Activated CD8-positive, alpha-beta T cell treated with anti-CD3 and anti-CD28 coated beads, Interleukin-2, amount 10 ng/mL, durations not matched to agents 7 days and 5 days (primary cell): Measurements from ENCODE around the gene TMEFF1. TPM values are rescaled to one million over a fixed set of nuclear protein-coding genes. Genes with fewer than 3 reads are reported as not detected.
A peak's percentile ranks its signal among the peaks of the same experiment; 100 is the strongest.

Source experiments
- ATAC-seq: fragments of 150-1000 bp; cut with Tn5 transposase; one replicate; pipeline ENCODE4 v1.10.0; 2021; ENCODE audit warnings: moderate library complexity
- CTCF ChIA-PET: fragments of 350-600 bp; sonication (Branson Sonifier 250); formaldehyde crosslinking; loops from one replicate; lab custom pipeline; 2021; ENCODE audit warnings: antibody characterized with exemption; lab: Charles Lee
- POLR2A ChIA-PET: fragments of 350-600 bp; sonication (Branson Sonifier 250); formaldehyde crosslinking; loops from one replicate; lab custom pipeline; 2021; ENCODE audit warnings: antibody characterized with exemption; lab: Charles Lee
- DNase-seq: peaks from one replicate; pipeline ENCODE4 v3.0.0-alpha.2; 2020
- H3K27ac Mint-ChIP-seq: one replicate; pipeline ENCODE4 v1.8.0; 2021; ENCODE audit warnings: mild to moderate bottlenecking, mixed read lengths
- H3K27me3 Mint-ChIP-seq: one replicate; pipeline ENCODE4 v1.8.0; 2021; ENCODE audit warnings: low read depth, mixed read lengths
- H3K36me3 Mint-ChIP-seq: one replicate; pipeline ENCODE4 v1.8.0; 2021; ENCODE audit warnings: low read depth, mixed read lengths
- H3K4me1 Mint-ChIP-seq: one replicate; pipeline ENCODE4 v1.8.0; 2021; ENCODE audit warnings: low read depth, mixed read lengths
- H3K4me3 Mint-ChIP-seq: one replicate; pipeline ENCODE4 v1.8.0; 2021; ENCODE audit warnings: mild to moderate bottlenecking, mixed read lengths
- H3K9me3 Mint-ChIP-seq: one replicate; pipeline ENCODE4 v1.8.0; 2022; ENCODE audit warnings: mixed read lengths; ENCODE audit not compliant: insufficient read depth
- total RNA-seq, 2 experiments: library from RNA; stranded (reverse); gene quantifications; one replicate each; pipeline ENCODE4 v1.2.3, GENCODE V29; 2021

The TMEFF1 gene, protein sequence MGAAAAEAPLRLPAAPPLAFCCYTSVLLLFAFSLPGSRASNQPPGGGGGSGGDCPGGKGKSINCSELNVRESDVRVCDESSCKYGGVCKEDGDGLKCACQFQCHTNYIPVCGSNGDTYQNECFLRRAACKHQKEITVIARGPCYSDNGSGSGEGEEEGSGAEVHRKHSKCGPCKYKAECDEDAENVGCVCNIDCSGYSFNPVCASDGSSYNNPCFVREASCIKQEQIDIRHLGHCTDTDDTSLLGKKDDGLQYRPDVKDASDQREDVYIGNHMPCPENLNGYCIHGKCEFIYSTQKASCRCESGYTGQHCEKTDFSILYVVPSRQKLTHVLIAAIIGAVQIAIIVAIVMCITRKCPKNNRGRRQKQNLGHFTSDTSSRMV
- total RNA-seq, result not detected

GRCh38 chr9:100472788-100473275 lies at the start of gene TMEFF1:
TMEFF1 (plus strand) TSS chr9:100473149; CDS start chr9:100473545, 396 bp downstream.
- CTCF ChIA-PET, result interaction anchor here (1.0 kb wide), 1 partner anchor 35 kb away, joined by 3 read pairs; no protein-coding TSS in a partner anchor
- DNase-seq (peak; percentile 41), ATAC-seq (peak; percentile 59)
- H3K4me1 Mint-ChIP-seq, result peaks cover 3% of the 10 kb centered on the region
- POLR2A ChIA-PET, result no interaction called here
- peaks cover 38% of the 10 kb centered on the region for H3K27me3 Mint-ChIP-seq
- peak within 1 kb of the TSS; percentile 52 for H3K4me3 Mint-ChIP-seq
- no peaks in the 10 kb centered on the region for H3K36me3 Mint-ChIP-seq
- H3K9me3 Mint-ChIP-seq, result no peaks in the 10 kb centered on the region
- no peak within 1 kb of the TSS for H3K27ac Mint-ChIP-seq

GRCh38 chr9:100425758-100426157 lies 47.2 kb upstream of the TMEFF1 start:
- H3K9me3 Mint-ChIP-seq, result no peaks in the 10 kb centered on the region
- peak overlapping the region; percentile 92 for H3K4me3 Mint-ChIP-seq
- ATAC-seq, result no peak
- H3K27me3 Mint-ChIP-seq, result peaks cover 16% of the 10 kb centered on the region
- H3K36me3 Mint-ChIP-seq, result peaks cover 5% of the 10 kb centered on the region
- no peak overlapping the region for H3K27ac Mint-ChIP-seq
- H3K4me1 Mint-ChIP-seq, result peaks cover 26% of the 10 kb centered on the region
- CTCF ChIA-PET, result interaction anchor here (1.1 to 1.8 kb wide), 3 partner anchors 13 to 101 kb away, joined by 3 to 5 read pairs (median 3); no protein-coding TSS in a partner anchor
- POLR2A ChIA-PET, result no interaction called here
- no peak for DNase-seq

DNA sequence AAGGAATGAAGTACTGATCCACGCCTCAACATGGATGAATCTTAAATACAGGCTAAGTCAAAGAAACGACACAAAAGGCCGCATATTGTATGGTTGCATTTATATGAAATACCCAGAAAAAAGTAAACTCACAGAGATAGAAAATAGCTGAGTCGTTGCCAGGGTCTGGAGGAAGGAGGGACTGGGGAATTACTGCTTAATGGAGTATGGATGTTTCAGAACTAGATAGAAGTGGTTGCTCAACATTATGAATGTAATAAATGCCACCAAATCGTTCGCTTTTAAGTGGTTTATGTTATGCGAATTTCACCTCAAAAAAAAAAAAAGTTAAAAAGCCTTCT lies 46.8 kb upstream of the TMEFF1 start:
- DNase-seq, result no peak
- Mint-ChIP-seq H3K27me3 (peaks cover 16% of the 10 kb centered on the region), H3K9me3 (no peaks in the 10 kb centered on the region), H3K4me1 (peaks cover 26% of the 10 kb centered on the region), H3K4me3 (peak overlapping the region; percentile 92), H3K36me3 (peaks cover 5% of the 10 kb centered on the region), H3K27ac (peak overlapping the region; percentile 92)
- CTCF ChIA-PET, result interaction anchor here (1.3 to 1.5 kb wide), 2 partner anchors 11 to 21 kb away, joined by 3 to 8 read pairs; no protein-coding TSS in a partner anchor
- POLR2A ChIA-PET, result interaction anchor here (0.7 kb wide), 1 partner anchor 75 kb away, joined by 3 read pairs; no protein-coding TSS in a partner anchor
- no peak for ATAC-seq

DNA sequence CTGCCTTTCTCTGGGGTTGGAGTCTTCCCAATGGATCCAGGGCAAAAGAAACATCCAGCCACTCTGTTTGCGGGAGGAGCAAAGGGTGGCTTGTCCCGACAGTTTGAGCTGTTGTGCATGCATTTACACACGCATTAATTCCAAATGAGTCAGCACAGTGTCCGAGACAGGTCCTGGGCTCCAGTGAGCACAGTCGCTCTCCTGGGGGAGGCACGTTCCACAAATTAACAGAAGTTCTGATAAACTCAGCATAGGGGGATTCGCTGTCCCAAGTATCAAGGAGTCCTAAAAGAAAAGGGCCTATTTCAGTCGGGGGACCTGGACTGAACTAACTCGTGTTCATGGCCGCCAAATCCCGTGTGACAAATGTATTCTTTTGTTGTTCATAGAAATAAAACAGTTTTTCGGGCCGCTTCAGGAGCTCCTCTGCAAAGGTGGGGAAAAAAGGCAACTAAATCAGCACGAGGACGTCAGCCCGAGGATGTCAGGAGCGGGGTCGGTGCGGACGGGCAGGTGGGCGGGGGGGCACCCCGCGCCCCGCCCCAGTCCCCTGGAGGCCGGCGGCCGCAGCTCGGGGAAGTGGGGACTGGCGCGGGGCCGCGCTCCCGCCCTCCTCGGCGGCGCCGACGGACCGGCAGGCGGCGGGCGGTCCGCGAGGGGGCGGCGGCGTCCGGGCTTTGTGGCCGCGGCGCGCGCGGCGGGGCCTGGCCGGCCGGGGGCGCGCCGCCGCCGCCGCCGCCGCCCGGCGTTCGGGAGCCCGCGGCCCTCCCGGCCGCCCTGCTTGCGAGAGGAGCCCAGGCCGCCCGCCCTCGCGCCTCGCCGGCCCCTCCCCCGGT lies 46.2 kb upstream of the TMEFF1 start, which contains the start of gene MSANTD3:
Gene MSANTD3, plus strand, starts transcription at position 614 of the 836 bp plus-strand sequence. CDS start 14,796 bp downstream, outside the sequence.
- ATAC-seq, result peak; percentile 87

DNA sequence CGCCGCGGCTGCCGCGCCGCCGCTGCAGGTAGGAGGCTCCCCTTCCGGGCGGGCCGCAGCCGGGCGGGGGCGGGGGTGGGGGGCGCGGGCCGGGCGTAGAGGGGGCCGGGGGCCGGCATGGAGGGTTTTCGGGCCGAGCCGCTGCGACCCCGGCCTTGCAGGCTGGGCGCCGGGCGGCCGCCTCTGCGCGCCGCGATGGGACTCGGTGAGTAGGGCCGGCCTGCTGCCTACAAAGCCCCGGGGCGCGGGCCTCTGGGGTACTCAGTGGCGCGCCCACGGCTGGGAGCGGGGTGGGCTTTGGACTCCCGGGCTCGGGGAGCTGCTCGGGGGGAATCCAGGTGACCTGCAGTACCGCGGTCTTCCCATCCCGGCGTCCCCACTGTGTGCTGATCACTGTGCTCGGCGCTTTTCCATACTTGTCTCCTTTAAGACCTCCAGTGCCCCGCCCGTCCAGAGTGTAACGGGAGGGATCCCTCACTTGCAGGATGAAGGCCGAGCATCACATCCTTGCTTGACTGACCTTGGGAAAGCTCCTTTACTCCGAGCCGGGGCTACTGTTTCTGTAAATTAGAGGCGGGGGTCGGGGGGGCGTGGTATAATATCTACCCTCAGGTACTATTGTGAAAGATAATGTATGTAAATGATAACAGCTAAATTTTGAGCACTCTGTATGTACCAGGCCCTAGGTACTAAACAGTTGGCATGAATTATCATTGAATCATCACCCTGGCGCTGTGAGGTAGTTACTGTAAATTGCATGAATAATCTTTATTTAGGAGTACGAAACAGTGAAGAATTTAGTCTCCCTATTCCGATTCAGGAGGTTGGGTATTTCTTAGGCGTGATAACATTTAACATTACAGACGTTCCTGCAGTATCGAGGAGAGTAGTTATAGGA lies 45.3 kb upstream of the TMEFF1 start:
- Mint-ChIP-seq H3K36me3 (peaks cover 7% of the 10 kb centered on the region), H3K4me1 (peaks cover 26% of the 10 kb centered on the region), H3K27me3 (peaks cover 11% of the 10 kb centered on the region), H3K9me3 (no peaks in the 10 kb centered on the region), H3K4me3 (peak overlapping the region; percentile 80), H3K27ac (peak overlapping the region; percentile 9)
- peak; percentile 28 for DNase-seq
- ChIA-PET CTCF (interaction anchor here (1.3 to 1.5 kb wide), 2 partner anchors 10 to 20 kb away, joined by 3 to 8 read pairs; no protein-coding TSS in a partner anchor), POLR2A (interaction anchor here (0.6 kb wide), 2 partner anchors 8 to 606 kb away, joined by 3 read pairs; no protein-coding TSS in a partner anchor)
- ATAC-seq, result peak; percentile 72

More for the DNA sequence above, 46.2 kb upstream of the TMEFF1 start, which contains the start of gene MSANTD3:
- CTCF ChIA-PET, result interaction anchor here (1.3 to 1.5 kb wide), 2 partner anchors 11 to 20 kb away, joined by 3 to 8 read pairs; no protein-coding TSS in a partner anchor
- peaks cover 26% of the 10 kb centered on the region for H3K4me1 Mint-ChIP-seq
- peak; percentile 57 for DNase-seq
- peaks cover 15% of the 10 kb centered on the region for H3K27me3 Mint-ChIP-seq
- POLR2A ChIA-PET, result interaction anchor here (0.7 kb wide), 1 partner anchor 76 kb away, joined by 3 read pairs; no protein-coding TSS in a partner anchor
- no peaks in the 10 kb centered on the region for H3K9me3 Mint-ChIP-seq
- H3K36me3 Mint-ChIP-seq, result peaks cover 7% of the 10 kb centered on the region
- peak within 1 kb of the TSS; percentile 92 for H3K4me3 Mint-ChIP-seq
- peak within 1 kb of the TSS; percentile 92 for H3K27ac Mint-ChIP-seq

DNA sequence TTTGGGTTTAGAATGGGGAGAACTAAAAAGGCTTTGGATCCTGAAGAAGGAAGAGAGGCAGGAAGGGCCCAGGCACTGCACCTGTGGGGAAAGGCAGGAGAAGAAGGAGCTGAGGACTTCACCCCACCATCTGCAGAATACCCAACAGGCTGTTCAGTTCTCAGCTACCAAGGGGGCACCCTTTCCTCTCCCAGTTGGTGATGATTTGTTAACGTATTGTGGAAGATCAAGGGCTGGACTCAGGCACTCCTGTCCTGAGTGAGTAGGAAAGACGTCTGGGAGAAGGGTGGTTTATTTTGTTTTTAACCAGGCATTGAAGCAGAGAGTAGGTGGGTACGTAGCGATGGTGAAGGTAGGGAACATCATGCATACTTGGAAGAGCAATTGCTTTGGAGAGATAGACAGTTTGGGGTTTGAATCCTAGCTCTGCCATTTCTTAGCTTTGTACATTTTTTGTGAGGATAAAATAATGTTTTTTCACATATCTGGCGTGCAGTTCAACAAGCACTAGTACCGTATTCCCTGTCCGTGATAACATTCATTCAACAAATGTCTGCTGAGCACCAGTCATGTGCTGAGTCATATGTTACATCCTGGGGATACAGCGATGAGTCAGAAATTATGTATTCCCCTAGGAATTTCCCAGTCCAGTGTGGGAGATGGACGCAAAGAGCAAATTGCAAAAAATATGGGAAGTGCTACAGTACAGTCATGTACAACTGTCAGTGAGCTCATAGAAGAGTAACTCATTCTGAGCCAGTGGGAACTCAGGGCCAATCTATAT lies 43.9 kb upstream of the TMEFF1 start:
- no peak for ATAC-seq
- ChIA-PET CTCF (interaction anchor here (1.2 kb wide), 1 partner anchor 104 kb away, joined by 3 read pairs; no protein-coding TSS in a partner anchor), POLR2A (no interaction called here)
- Mint-ChIP-seq H3K36me3 (peaks cover 7% of the 10 kb centered on the region), H3K27ac (no peak overlapping the region), H3K4me1 (peaks cover 26% of the 10 kb centered on the region), H3K4me3 (no peak overlapping the region), H3K27me3 (peaks cover 10% of the 10 kb centered on the region), H3K9me3 (no peaks in the 10 kb centered on the region)
- DNase-seq, result no peak

GRCh38 chr9:100430286-100430940 lies 42.5 kb upstream of the TMEFF1 start:
- POLR2A ChIA-PET, result no interaction called here
- no peak overlapping the region for H3K4me3 Mint-ChIP-seq
- H3K27me3 Mint-ChIP-seq, result peaks cover 10% of the 10 kb centered on the region
- CTCF ChIA-PET, result no interaction called here
- no peak overlapping the region for H3K27ac Mint-ChIP-seq
- no peaks in the 10 kb centered on the region for H3K9me3 Mint-ChIP-seq
- no peak for DNase-seq
- ATAC-seq, result no peak
- peaks cover 26% of the 10 kb centered on the region for H3K4me1 Mint-ChIP-seq
- peaks cover 7% of the 10 kb centered on the region for H3K36me3 Mint-ChIP-seq

DNA sequence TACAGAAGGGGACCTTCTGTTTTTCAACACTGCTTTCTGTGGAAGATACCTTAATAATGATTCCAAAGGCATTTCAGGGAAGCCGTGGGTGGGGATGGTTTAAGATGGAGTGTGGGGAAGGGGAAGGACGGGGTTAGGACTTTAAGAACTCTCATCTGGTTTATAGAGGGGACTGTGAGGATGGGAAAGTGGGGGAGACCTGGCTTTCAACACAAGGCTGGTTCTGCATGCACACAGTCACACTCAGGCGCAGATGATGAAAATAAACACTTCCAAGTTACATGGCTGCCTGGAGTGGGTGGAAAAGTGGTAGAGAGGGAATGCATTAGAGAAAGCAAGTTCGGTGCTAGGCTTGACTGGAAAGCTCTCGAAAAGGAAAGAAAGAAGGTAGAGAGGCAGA lies 41.1 kb upstream of the TMEFF1 start:
- DNase-seq (no peak), ATAC-seq (no peak)
- H3K9me3 Mint-ChIP-seq, result no peaks in the 10 kb centered on the region
- peaks cover 16% of the 10 kb centered on the region for H3K4me1 Mint-ChIP-seq
- ChIA-PET POLR2A (interaction anchor here (1.0 kb wide), 1 partner anchor 44 kb away, joined by 3 read pairs; no protein-coding TSS in a partner anchor), CTCF (no interaction called here)
- H3K27ac Mint-ChIP-seq, result no peak overlapping the region
- no peaks in the 10 kb centered on the region for H3K27me3 Mint-ChIP-seq
- H3K36me3 Mint-ChIP-seq, result peaks cover 7% of the 10 kb centered on the region
- H3K4me3 Mint-ChIP-seq, result no peak overlapping the region

DNA sequence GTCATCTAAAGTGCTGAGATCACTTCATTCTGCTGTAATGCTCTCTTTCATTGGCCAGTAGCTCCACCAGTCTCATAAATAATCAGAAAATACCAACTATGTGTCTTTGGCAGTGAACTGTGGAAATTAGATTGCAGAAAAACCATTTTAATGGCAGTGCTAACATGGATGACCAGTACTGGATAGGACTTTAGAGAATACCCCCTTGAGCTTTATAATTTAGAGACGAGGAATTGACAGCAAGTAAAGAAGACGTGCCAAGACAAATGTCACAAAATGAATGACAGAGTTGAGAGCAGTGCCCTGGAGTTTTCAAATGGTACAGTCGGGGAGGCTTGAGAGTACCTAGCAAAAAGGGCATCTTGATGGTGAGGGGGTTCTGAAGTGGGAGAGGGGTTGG lies 40.2 kb upstream of the TMEFF1 start:
- H3K9me3 Mint-ChIP-seq, result no peaks in the 10 kb centered on the region
- H3K4me3 Mint-ChIP-seq, result no peak overlapping the region
- H3K27me3 Mint-ChIP-seq, result no peaks in the 10 kb centered on the region
- ATAC-seq (no peak), DNase-seq (no peak)
- peaks cover 15% of the 10 kb centered on the region for H3K4me1 Mint-ChIP-seq
- no peak overlapping the region for H3K27ac Mint-ChIP-seq
- ChIA-PET POLR2A (interaction anchor here (1.0 kb wide), 1 partner anchor 43 kb away, joined by 3 read pairs; no protein-coding TSS in a partner anchor), CTCF (no interaction called here)
- H3K36me3 Mint-ChIP-seq, result peaks cover 7% of the 10 kb centered on the region
